ENCODE data around the gene WDR37.
"Not testable (repeated sequence)": the region's sequence is repeated elsewhere in the genome, so short reads cannot be mapped to it uniquely, and the experiment has no call there.

WDR37 gene

DNA sequence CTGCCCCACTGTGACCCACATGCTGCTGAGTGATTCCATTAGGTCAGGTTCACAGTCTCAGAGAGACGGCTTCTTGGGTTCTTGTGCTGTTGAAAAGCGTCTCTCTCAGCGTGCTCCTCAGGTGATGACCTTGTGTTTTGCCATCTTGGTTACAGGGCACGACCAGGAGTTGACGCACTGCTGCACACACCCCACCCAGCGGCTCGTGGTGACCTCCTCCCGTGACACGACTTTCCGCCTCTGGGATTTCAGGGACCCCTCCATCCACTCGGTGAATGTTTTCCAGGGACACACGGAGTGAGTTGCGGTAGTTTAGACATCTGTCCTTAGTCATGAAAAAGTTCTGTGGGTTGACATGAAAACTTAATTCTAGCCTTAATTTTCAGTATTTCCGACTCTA lies 48.8 kb downstream of the WDR37 start:
- no peak for DNase-seq (ENCODE audit: low read depth in 2 of 2)

DNA sequence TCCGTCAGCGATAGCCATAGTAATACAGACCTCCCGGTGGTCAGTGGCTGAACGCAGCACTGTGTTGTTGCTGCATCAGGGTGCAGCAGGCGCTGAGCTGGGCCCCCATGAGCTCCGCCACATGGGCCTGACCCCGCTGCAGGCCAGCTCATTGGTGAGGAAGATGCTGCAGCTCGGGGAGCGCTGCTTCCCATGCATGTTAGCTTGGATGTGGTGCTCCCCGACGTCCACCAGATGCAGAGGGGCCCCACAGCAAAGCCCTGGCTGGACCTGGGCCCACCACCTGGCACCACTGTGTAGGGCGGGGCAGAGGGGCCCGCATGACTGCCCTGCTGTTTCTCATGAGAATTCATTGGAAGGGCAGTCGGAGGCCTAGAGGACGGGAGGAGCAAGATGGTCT lies 50.8 kb downstream of the WDR37 start:
- DNase-seq (ENCODE audit: low read depth in 2 of 2), result no peak

- no peak for DNase-seq (ENCODE audit: low read depth in 2 of 2)
These were observed 51.5 kb downstream of the WDR37 start for GRCh38 chr10:1107679-1108078.

- DNase-seq (ENCODE audit: low read depth in 2 of 2), result peak; percentile 50 to 53
These were observed 53.8 kb downstream of the WDR37 start for GRCh38 chr10:1109795-1110673.

DNA sequence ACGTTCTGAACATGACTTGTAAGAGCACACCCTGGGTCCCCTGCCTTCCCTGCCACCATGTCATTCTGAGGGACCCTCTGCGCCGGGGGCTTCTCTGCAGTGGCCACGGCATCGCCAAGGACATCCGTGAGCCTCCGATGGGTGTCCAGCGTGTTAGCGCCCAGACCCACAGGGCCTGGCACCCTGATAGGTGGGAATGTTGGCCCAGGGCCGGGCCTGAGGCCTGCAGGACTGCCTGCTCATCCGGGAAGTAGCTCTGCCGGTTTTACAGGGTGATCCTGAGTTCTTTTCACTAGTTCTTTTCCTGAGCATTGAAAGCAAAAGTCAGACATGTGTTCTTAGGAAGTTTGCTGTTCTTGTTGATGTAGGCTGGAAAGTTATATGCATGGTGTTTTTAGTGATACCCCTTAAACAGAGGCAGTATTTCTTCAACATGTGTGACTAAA lies 54.5 kb downstream of the WDR37 start:
- no peak for DNase-seq (ENCODE audit: low read depth in 2 of 2)

GRCh38 chr10:1114315-1114714 lies 58.1 kb downstream of the WDR37 start:
- DNase-seq (ENCODE audit: low read depth in 2 of 2), result no peak

DNA sequence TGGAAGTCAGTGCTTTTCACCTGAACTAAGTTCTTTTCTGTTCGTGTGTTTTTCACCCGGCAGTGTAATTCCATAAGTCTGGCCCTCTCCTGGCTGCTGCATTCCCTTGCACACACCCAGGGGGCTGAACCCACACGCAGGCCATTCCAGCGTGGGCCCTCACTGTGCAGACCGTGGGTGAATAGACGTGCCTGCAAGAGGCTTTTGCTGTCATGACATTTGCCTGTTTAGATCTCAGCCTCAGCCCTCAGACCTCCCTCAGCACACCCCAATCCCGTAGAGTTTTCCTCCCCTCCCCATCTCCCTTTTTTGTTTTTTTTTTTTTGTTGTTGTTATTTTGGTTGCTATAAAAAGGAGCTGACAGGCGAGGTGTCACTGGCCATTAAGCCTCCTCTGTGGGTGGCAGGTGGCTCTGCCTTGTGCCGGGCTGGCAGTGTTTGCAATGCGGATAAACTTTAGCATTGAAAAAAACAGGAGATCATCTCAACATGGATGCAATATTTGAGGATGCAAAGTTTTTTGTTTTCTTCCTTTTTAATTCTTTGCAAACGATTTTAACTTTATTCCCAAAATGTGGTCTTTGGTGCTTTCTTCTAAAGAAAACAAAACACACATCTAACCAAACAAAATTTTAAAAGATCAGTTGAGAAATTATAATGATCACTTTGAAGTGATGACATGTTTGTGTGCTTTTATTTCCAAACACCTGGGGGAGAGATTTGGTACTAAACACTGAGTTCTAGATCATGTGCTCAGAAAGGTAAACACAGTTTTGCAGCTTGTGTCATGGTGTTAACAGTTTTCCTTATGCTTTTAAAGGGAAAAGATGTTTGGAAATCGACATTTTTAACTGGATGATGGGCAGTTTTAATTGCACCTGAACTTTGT lies 58.8 kb downstream of the WDR37 start:
- DNase-seq (ENCODE audit: low read depth in 2 of 2), result no peak

GRCh38 chr10:1115607-1115955 lies 59.4 kb downstream of the WDR37 start:
- no peak for DNase-seq (ENCODE audit: low read depth in 2 of 2)

GRCh38 chr10:1116051-1116450 lies 59.9 kb downstream of the WDR37 start:
- no peak for DNase-seq (ENCODE audit: low read depth in 2 of 2)

GRCh38 chr10:1116696-1117280 lies 60.6 kb downstream of the WDR37 start:
- DNase-seq (ENCODE audit: low read depth in 2 of 2), result no peak

DNA sequence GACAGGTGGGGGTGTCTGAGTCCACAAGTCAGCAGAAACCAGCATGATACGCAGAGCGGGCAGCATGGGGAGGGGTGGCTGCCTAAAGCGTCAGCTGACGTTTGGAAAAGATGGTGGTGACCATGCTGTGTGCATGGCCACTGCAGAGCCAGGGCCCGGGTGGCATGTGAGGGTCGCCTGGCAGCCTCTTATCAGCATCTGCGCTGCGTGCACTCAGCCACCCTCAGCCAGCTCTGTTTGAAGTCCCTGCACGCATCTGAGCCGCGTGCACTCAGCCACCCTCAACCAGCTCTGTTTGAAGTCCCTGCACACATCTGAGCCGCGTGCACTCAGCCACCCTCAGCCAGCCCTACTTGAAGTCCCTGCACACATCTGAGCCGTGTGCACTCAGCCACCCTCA lies 61.5 kb downstream of the WDR37 start:
- no peak for DNase-seq (ENCODE audit: low read depth in 2 of 2)

DNA sequence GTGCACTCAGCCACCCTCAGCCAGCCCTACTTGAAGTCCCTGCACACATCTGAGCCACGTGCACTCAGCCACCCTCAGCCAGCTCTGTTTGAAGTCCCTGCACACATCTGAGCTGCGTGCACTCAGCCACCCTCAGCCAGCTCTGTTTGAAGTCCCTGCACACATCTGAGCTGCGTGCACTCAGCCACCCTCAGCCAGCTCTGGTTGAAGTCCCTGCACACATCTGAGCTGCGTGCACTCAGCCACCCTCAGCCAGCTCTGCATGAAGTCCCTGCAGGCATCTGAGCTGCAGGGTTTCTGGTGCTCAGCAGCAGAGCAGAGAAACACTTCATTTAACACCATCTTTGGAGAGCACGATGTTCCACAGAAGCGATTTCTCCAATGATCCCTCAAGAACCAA lies 62.1 kb downstream of the WDR37 start:
- not testable (repeated sequence) for DNase-seq (ENCODE audit: low read depth in 2 of 2)

DNA sequence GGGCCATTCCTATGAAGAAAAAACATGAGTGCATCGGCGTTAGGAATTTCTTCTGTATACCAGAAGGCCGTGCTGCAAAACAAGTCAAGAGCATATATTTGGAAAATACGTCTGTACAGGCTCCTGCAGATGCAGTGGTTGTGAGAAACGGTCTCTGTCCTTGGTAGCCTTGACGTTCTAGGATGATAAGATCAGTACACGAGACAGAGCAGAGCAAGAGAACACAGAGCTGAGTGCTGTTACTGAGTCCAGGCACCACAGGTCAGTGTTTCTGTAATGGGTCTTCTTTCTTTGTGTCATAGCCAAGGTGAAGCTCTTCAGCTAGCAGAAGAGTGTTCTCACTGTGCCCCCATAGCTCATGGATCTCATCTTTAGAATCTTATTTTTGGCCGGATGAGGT lies 62.8 kb downstream of the WDR37 start:
- no peak for DNase-seq (ENCODE audit: low read depth in 2 of 2)

GRCh38 chr10:1119501-1119900 lies 63.3 kb downstream of the WDR37 start:
- no peak for DNase-seq (ENCODE audit: low read depth in 2 of 2)

DNA sequence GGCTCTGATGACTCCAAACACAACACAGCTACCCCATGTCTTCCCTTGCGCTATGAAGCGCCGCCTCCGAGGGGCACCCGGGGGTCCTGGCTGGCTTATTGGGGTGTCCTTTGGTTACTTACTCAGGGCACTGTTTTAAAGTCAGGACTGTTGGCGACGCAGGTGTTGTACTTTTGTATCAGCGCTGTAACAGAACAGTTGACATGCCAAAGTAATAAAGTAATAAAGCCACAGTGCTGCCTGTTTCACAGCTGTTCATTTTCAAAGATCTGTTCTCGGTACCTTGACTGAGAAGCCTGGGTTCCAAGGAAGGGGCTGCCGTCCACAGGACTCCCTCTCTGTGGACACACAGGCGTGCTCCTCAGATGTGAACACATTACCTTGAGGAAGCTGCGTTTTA lies 64.1 kb downstream of the WDR37 start:
- no peak for DNase-seq (ENCODE audit: low read depth in 2 of 2)

GRCh38 chr10:1120801-1121211 lies 64.6 kb downstream of the WDR37 start:
- DNase-seq (ENCODE audit: low read depth in 2 of 2), result no peak

GRCh38 chr10:1121271-1121970 lies 65.2 kb downstream of the WDR37 start:
- no peak for DNase-seq (ENCODE audit: low read depth in 2 of 2)

- DNase-seq (ENCODE audit: low read depth in 2 of 2), result no peak
These were observed 66.2 kb downstream of the WDR37 start for GRCh38 chr10:1122349-1122748.

DNA sequence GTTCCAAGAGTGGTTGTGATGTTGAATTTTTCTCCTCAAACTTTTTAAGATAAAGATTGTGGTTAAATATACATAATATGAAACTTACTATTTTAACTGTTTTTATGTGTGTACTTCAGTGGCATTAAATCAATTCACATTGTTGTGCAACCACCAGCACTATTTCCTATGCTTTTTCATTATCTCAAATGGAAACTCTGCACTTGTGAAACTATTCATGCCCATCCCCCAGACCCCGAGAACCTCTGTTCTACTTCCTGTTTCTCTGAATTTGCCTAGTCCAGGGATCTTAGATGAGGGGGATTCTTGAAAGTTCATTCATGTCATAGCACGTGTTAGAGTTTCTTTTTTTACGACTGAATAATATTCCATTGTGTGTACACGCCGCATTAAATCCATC lies 67.0 kb downstream of the WDR37 start:
- DNase-seq (ENCODE audit: low read depth in 2 of 2), result no peak

- DNase-seq (ENCODE audit: low read depth in 2 of 2), result no peak
These were observed 67.8 kb downstream of the WDR37 start for GRCh38 chr10:1123972-1124371.

GRCh38 chr10:1124796-1125195 lies 68.6 kb downstream of the WDR37 start:
- DNase-seq (ENCODE audit: low read depth in 2 of 2), result no peak

DNA sequence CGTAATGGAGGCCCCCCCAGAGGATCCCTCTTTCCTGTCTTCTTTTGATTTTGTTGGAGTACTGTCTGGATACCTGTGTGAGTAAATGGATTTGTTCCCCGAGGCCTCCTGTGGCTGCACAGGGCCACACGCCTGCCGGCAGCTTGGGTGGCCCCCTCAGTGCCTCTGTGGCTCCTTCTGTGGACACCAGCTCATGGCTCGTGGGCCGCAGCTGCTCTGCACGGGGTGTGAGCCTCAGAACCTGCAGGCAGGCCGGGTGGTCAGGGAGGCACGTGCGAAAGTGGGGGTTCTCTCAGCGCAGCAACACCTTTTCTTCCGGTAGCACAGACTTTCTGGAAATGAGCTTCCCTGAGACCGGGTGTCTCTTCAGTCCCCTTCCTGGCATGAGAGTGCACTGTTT lies 70.3 kb downstream of the WDR37 start:
- DNase-seq (ENCODE audit: low read depth in 2 of 2), result no peak

Data from stimulated activated CD4-positive, alpha-beta T cell treated with anti-CD3 and anti-CD28 coated beads, Interleukin-1b, Interleukin-23, amount 100 ng/mL, for 1 hour (primary cell).